K562 (cell line): ENCODE results near the gene SMIM10L2A.

Source experiments
- CBX3 ChIP-seq, 2 experiments: IDR thresholded peaks; 1 replicate in 1 of 2; 2 replicates in 1 of 2; pipeline ENCODE4 v1.6.1; 2012; ENCODE audit warnings: inconsistent platforms in 2 of 2, low read length in 2 of 2, borderline replicate concordance in 1 of 2, control low read depth in 1 of 2
- CTCF ChIP-seq, 3 experiments: IDR thresholded peaks in 2 of 3; conservative IDR thresholded peaks in 1 of 3; 2 replicates each; pipeline ENCODE4 v1.5.1; 2011 to 2012; ENCODE audit warnings: low read length in 3 of 3, mild to moderate bottlenecking in 3 of 3, control low read depth in 2 of 3, improper control_type of control experiment in 1 of 3, inconsistent platforms in 1 of 3, low read depth in 1 of 3, mixed read lengths in 1 of 3, moderate library complexity in 1 of 3; ENCODE audit not compliant: insufficient read depth in 2 of 3
- HMGXB4 ChIP-seq: sonication (generic); formaldehyde crosslinking; IDR thresholded peaks from 2 replicates; pipeline ENCODE4 v1.8.1; 2023; ENCODE audit warnings: mild to moderate bottlenecking, missing genetic modification reagents
- JUND ChIP-seq, 2 experiments: IDR thresholded peaks; 2 replicates in 1 of 2; 3 replicates in 1 of 2; pipeline ENCODE4 v1.6.1; 2011; ENCODE audit warnings: borderline replicate concordance in 2 of 2, low read depth in 2 of 2, low read length in 2 of 2, improper control_type of control experiment in 1 of 2, missing biosample characterization in 1 of 2, missing genetic modification characterization in 1 of 2, missing genetic modification reagents in 1 of 2
- RNF219 ChIP-seq: fragments of 250-450 bp; sonication (Bioruptor Pico); IDR thresholded peaks from 2 replicates; pipeline ENCODE4 v1.5.0; 2022; ENCODE audit warnings: mild to moderate bottlenecking
- TAF1 ChIP-seq: IDR thresholded peaks from 2 replicates; pipeline ENCODE4 v1.6.1; 2011; ENCODE audit warnings: mild to moderate bottlenecking, low read length, moderate library complexity; ENCODE audit not compliant: insufficient read depth, control insufficient read depth, severe bottlenecking; ENCODE audit errors: extremely low read depth
- ZBTB49 ChIP-seq: sonication (generic); formaldehyde crosslinking; IDR thresholded peaks from 2 replicates; pipeline ENCODE4 v1.8.0; 2022; ENCODE audit warnings: missing genetic modification reagents, mild to moderate bottlenecking, borderline replicate concordance
- ZNF311 ChIP-seq: fragments of 250-450 bp; sonication (Bioruptor Pico); IDR thresholded peaks from 2 replicates; pipeline ENCODE4 v1.4.0; 2020; ENCODE audit warnings: mild to moderate bottlenecking, moderate library complexity

GRCh38 chrX:135429429-135429828, 7.7 kb downstream of the SMIM10L2A start:
- TF ChIP-seq CTCF (IDR thresholded peaks at IDR 0.05 in 2 of 3, conservative IDR thresholded peaks at IDR 0.05 in 1 of 3; ENCODE audit: insufficient read depth in 2 of 3, low read depth in 1 of 3, low read length in 3 of 3), result no peak
- TF ChIP-seq JUND (IDR thresholded peaks at IDR 0.05; ENCODE audit: borderline replicate concordance, low read depth, low read length), result no peak
- no peak for TF ChIP-seq JUND (tag; IDR thresholded peaks at IDR 0.05; ENCODE audit: borderline replicate concordance, low read depth, low read length)
- no peak for TF ChIP-seq RNF219
- TF ChIP-seq ZBTB49 (CRISPR knock-in tag), result no peak
- TF ChIP-seq HMGXB4, result no peak
- TF ChIP-seq CBX3 (IDR thresholded peaks at IDR 0.05; ENCODE audit: borderline replicate concordance in 1 of 2, low read length in 2 of 2), result no peak
- no peak for TF ChIP-seq ZNF311 (CRISPR knock-in tag)
- no peak for TF ChIP-seq TAF1
